ENCODE results near the gene KDM6A. TPM values are rescaled to one million over a fixed set of nuclear protein-coding genes. Genes with fewer than 3 reads are reported as not detected.

The KDM6A gene
- total and polyA plus RNA-seq, 11 donors, result 4.4 to 27.8 (median 13.9) TPM

DNA sequence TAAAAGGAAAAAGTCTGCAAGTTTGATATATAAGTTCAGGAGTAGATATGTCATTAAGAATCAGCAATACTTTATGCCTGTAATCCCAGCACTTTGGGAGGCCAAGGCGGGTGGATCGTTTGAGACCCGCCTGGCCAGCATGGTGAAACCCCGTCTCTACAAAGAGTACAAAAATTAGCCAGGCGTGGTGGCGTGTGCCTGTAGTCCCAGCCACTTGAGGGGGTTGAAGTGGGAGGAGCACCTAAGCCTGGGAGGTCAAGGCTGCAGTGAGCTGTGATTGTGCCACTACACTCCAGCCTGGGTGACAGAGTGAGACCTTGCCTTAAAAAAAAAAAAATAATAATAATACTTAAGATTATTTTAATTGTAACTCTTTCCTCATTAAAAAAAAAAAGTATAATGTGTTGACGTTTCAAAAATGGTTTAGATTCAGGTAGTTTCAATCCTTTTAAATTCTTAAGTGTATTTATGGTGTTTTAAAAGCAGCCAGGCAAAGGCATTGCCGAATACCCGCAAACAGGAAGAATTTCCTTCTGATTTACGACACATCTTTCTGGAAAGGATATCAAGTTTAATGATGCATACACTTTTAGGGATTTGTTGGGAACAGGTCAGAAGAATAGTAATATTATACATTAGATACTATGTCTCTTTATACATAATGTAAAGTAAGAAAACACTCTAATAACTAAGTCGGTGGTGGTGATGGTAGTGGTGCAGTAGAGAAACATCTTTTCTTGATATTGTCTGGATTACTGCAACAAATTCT lies 80.9 kb downstream of the KDM6A start:
- no peaks in the 10 kb centered on the region for H3K36me3 ChIP-seq
- intact Hi-C loops (cut with DNase I), result loop anchor here in 1 of 10 donors (10.0 kb wide), 1 partner anchor 79 kb away; the partner anchor contains the start of gene KDM6A
- peak in 2 of 4 donors; percentile 48 to 67 for ATAC-seq

DNA sequence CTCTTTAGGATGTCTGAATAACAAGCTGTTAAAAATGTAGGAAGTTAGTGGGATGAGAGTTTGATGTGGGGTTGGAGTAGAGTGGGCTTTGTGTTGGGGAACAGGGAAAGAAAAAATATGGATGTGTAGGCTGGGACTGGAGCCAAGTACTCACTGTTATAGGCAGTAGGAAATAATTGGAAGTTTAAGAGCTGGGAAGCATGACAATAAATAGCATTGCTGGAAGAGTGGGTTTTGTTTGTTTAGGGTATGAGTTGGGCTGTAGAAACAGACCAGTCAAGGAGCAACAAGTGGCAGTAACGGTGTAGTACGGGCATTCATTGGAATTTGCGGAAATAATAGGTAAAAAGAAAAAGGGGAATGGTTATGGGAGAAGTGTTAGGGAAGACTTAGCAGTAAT lies 81.6 kb downstream of the KDM6A start:
- intact Hi-C loops (cut with DNase I), result loop anchor here in 1 of 10 donors (10.0 kb wide), 1 partner anchor 80 kb away; the partner anchor contains the start of gene KDM6A
- no peak overlapping the region for H3K4me3 ChIP-seq
- ATAC-seq (no peak), DNase-seq (no peak)
- H3K36me3 ChIP-seq, result no peaks in the 10 kb centered on the region
- peaks cover 0 to 62% (median 14%) of the 10 kb centered on the region in 12 donors for H3K4me1 ChIP-seq
- no peaks in the 10 kb centered on the region for H3K9me3 ChIP-seq
- TF ChIP-seq CTCF (IDR thresholded peaks at IDR 0.05), result no peak
- WGBS, 4 donors, result 42 to 73% (median 60%) methylated on average over 3 of the region's 3 CpGs
- no peaks in the 10 kb centered on the region for H3K27me3 ChIP-seq
- no peak overlapping the region for H3K27ac ChIP-seq

More for the DNA sequence above, 80.9 kb downstream of the KDM6A start:
- Histone ChIP-seq H3K9me3 (no peaks in the 10 kb centered on the region), H3K4me3 (no peak overlapping the region), H3K27me3 (no peaks in the 10 kb centered on the region), H3K4me1 (peaks cover 0 to 62% (median 13%) of the 10 kb centered on the region in 12 donors), H3K27ac (no peak overlapping the region)
- TF ChIP-seq CTCF (IDR thresholded peaks at IDR 0.05), result no peak
- TF ChIP-seq POLR2A (IDR thresholded peaks at IDR 0.05), result no peak
- WGBS, 4 donors, result 38 to 58% (median 50%) methylated on average over 11 of the region's 11 CpGs
- no peak for DNase-seq

DNA sequence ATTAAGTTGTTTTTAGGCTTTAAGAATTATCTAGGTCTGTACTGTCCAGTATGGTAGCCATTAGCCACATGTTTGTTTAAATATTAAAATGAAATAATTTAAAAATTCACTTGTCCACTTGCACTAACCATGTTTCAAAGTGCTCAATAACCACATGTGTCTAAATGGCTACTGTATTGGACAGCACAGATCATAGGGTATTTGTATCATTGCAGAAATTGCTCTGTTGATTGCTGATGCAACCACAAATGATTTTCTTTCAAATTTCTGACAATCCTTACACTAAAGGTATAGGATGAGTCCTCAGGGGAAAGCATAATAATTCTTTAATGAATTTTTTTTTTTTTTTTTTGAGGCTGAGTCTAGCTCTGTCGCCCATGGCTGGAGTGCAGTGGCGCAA lies 84.9 kb downstream of the KDM6A start:
- TF ChIP-seq POLR2A (IDR thresholded peaks at IDR 0.05) (no peak), CTCF (IDR thresholded peaks at IDR 0.05) (no peak)
- 76 to 100% (median 94%) methylated on average over 2 of the region's 2 CpGs for WGBS, 4 donors
- peaks cover 0 to 68% (median 30%) of the 10 kb centered on the region in 12 donors for H3K4me1 ChIP-seq
- H3K4me3 ChIP-seq, result no peak overlapping the region
- intact Hi-C loops (cut with DNase I), result loop anchor here in 1 of 10 donors (10.0 kb wide), 1 partner anchor 83 kb away; the partner anchor contains the start of gene KDM6A
- ATAC-seq (no peak), DNase-seq (no peak)
- no peaks in the 10 kb centered on the region for H3K27me3 ChIP-seq
- no peak overlapping the region for H3K27ac ChIP-seq
- no peaks in the 10 kb centered on the region for H3K36me3 ChIP-seq
- H3K9me3 ChIP-seq, result no peaks in the 10 kb centered on the region

DNA sequence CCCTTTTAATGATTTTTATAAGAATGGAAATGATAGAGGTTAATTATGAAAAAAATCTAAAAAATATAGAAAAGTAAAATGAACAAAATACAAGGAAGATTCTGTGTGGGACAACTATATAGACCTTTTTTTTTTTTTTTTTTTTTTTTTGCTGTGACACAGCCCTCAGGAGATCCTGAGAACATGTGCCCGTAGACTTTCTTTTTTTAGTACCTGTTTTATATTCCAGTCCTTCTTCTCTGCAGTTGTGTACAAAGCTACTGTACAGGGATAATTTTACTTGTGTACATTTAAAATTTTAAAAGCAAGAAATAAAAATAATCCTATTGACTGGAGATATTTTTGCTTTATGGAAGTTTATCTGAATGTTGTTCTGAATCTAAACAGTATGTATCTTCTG lies 85.5 kb downstream of the KDM6A start:
- H3K36me3 ChIP-seq, result no peaks in the 10 kb centered on the region
- no peaks in the 10 kb centered on the region for H3K27me3 ChIP-seq
- TF ChIP-seq CTCF (IDR thresholded peaks at IDR 0.05) (no peak), POLR2A (IDR thresholded peaks at IDR 0.05) (no peak)
- H3K27ac ChIP-seq, result peak overlapping the region in 1 of 12 donors; percentile 49
- peaks cover 0 to 68% (median 30%) of the 10 kb centered on the region in 12 donors for H3K4me1 ChIP-seq
- DNase-seq (no peak), ATAC-seq (peak in 1 of 4 donors; percentile 40)
- H3K9me3 ChIP-seq, result no peaks in the 10 kb centered on the region
- intact Hi-C loops (cut with DNase I), result loop anchor here in 1 of 10 donors (10.0 kb wide), 1 partner anchor 84 kb away; the partner anchor contains the start of gene KDM6A
- H3K4me3 ChIP-seq, result no peak overlapping the region
- 44 to 50% (median 46%) methylated on average over 1 of the region's 1 CpG for WGBS, 4 donors
